ENCODE measurements around the gene SLCO4A1.

DNA sequence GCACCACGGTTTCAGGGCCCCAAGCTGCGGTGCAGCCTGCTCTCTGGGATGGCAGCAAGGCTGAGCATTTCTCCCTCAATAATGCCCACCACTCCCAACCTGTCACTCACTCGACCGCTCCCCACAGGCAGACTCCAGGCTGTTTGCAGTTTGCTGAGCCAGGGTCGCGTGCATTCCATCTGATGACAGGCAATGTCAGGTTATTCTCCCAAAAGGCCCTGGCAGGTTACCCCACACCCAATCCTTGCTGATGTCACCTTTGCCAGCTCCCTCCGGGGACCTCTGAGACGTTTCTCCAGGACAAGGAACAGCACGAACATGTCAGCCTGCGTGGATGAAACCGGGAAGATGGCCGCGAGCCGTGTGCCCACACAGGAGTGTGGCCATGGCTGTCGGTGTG is 7.1 kb upstream of the SLCO4A1 start:
- TF ChIP-seq, protein P1, sequence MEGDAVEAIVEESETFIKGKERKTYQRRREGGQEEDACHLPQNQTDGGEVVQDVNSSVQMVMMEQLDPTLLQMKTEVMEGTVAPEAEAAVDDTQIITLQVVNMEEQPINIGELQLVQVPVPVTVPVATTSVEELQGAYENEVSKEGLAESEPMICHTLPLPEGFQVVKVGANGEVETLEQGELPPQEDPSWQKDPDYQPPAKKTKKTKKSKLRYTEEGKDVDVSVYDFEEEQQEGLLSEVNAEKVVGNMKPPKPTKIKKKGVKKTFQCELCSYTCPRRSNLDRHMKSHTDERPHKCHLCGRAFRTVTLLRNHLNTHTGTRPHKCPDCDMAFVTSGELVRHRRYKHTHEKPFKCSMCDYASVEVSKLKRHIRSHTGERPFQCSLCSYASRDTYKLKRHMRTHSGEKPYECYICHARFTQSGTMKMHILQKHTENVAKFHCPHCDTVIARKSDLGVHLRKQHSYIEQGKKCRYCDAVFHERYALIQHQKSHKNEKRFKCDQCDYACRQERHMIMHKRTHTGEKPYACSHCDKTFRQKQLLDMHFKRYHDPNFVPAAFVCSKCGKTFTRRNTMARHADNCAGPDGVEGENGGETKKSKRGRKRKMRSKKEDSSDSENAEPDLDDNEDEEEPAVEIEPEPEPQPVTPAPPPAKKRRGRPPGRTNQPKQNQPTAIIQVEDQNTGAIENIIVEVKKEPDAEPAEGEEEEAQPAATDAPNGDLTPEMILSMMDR (optimal IDR thresholded peaks at IDR 0.05 in 1 of 3, IDR thresholded peaks at IDR 0.05 in 1 of 3, conservative IDR thresholded peaks at IDR 0.05 in 1 of 3; ENCODE audit: extremely low read depth in 1 of 3, insufficient read depth in 2 of 3, low read length in 3 of 3): no peak
- TF ChIP-seq EZH2 (IDR thresholded peaks at IDR 0.05; ENCODE audit: low read length): no peak
